Cardiac muscle cell (in vitro differentiated cells and primary cell): ENCODE results near the gene ENDOV. TPM values are rescaled to one million over a fixed set of nuclear protein-coding genes. Genes with fewer than 3 reads are reported as not detected.

Source experiments
- DNase-seq, 2 donors: peaks; one replicate each; pipeline versions ENCODE4 v3.0.0 to v3.0.0-alpha.2; 2010 to 2017; ENCODE audit warnings: low read depth in 1 of 2, low spot score in 1 of 2
- H3K27ac ChIP-seq: fragments of 200-600 bp; sonication (generic); 2 replicates; pipeline ENCODE4 v1.5.1; 2016
- H3K27me3 ChIP-seq: fragments of 200-600 bp; sonication (generic); 2 replicates; pipeline ENCODE4 v1.6.0; 2016; ENCODE audit warnings: control low read depth
- H3K36me3 ChIP-seq: fragments of 200-600 bp; sonication (generic); 2 replicates; pipeline ENCODE4 v1.5.1; 2016; ENCODE audit warnings: control low read depth
- H3K4me1 ChIP-seq: fragments of 200-600 bp; sonication (generic); 2 replicates; pipeline ENCODE4 v1.8.1; 2017; ENCODE audit warnings: low read depth, mild to moderate bottlenecking, mixed run types
- H3K4me3 ChIP-seq: fragments of 200-600 bp; sonication (generic); 2 replicates; pipeline ENCODE4 v1.5.1; 2016; ENCODE audit warnings: mild to moderate bottlenecking
- H3K9me3 ChIP-seq: fragments of 200-600 bp; sonication (generic); 2 replicates; pipeline ENCODE4 v1.5.1; 2017; ENCODE audit warnings: low read depth, mild to moderate bottlenecking, control low read depth
- CTCF ChIP-seq: IDR thresholded peaks from 2 replicates; pipeline ENCODE4 v1.5.1; 2012; ENCODE audit warnings: low read depth, mild to moderate bottlenecking, low read length
- polyA plus RNA-seq: library from polyadenylated mRNA; unstranded; fragments of >200 nt; fragmentation: Nextera tagmentation; extraction: Ambion mirVana; gene quantifications from 2 replicates; pipeline ENCODE4 v1.2.1, GENCODE V29; 2016
- total RNA-seq: library from RNA; depleted of rRNA; stranded (reverse); fragments of >200 nt; gene quantifications from 2 replicates; pipeline ENCODE4 v1.2.3, GENCODE V29; 2016

Gene ENDOV
- total and polyA plus RNA-seq, 2 experiments from 2014 or later = 35.4 to 38.0 TPM

DNA sequence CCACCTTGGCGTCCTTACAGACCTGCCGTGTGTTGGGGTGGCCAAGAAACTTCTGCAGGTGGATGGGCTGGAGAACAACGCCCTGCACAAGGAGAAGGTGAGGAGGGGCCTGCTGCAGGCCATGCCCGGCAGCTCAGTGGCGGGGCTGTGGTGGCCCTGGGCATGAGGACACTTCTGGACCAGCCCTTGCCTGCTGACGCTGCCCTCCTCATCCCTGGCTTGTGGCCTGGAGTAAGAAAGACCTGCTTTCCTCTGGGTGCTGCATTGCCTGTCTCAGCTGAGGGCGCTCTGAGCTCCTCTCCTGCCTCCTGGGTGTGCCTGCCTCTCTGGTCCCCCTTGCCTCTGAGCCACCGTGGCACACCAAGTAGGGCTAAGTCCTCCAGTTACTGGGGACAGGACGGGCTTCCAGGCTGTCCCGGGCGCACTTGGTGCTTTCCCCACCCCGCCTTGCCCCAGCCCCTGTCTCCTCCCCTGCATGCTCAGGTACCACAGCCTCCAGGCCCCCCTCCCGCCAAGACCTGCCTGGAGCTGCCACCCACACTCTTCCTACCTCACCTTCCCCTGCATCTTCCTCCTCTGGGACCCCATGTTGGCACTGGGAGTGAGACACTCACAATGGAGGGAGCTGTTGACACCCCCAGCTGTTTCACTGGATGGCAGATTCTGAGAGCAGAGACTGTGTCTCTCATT lies 8.7 kb downstream of the ENDOV start:
- no peaks in the 10 kb centered on the region for H3K9me3 ChIP-seq
- no peak overlapping the region for H3K27ac ChIP-seq
- H3K36me3 ChIP-seq = no peaks in the 10 kb centered on the region
- no peaks in the 10 kb centered on the region for H3K27me3 ChIP-seq
- no peak overlapping the region for H3K4me3 ChIP-seq
- no peak for DNase-seq
- no peaks in the 10 kb centered on the region for H3K4me1 ChIP-seq
- no peak for TF ChIP-seq CTCF

- H3K36me3 ChIP-seq = no peaks in the 10 kb centered on the region
- no peaks in the 10 kb centered on the region for H3K27me3 ChIP-seq
- DNase-seq = no peak
- H3K4me3 ChIP-seq = no peak overlapping the region
- H3K9me3 ChIP-seq = no peaks in the 10 kb centered on the region
- H3K4me1 ChIP-seq = no peaks in the 10 kb centered on the region
- TF ChIP-seq CTCF = no peak
- H3K27ac ChIP-seq = no peak overlapping the region
Measured at GRCh38 chr17:80424261-80424660, 9.3 kb downstream of the ENDOV start.

- no peaks in the 10 kb centered on the region for H3K4me1 ChIP-seq
- H3K9me3 ChIP-seq = no peaks in the 10 kb centered on the region
- no peaks in the 10 kb centered on the region for H3K27me3 ChIP-seq
- H3K4me3 ChIP-seq = no peak overlapping the region
- H3K27ac ChIP-seq = no peak overlapping the region
- H3K36me3 ChIP-seq = no peaks in the 10 kb centered on the region
- no peak for TF ChIP-seq CTCF
- DNase-seq = no peak
Measured at GRCh38 chr17:80424878-80425765, 10.2 kb downstream of the ENDOV start.

GRCh38 chr17:80425835-80426426 lies 11.0 kb downstream of the ENDOV start:
- Histone ChIP-seq H3K36me3 (no peaks in the 10 kb centered on the region), H3K4me3 (no peak overlapping the region), H3K9me3 (no peaks in the 10 kb centered on the region), H3K27me3 (no peaks in the 10 kb centered on the region), H3K4me1 (no peaks in the 10 kb centered on the region), H3K27ac (no peak overlapping the region)
- DNase-seq = no peak
- no peak for TF ChIP-seq CTCF

DNA sequence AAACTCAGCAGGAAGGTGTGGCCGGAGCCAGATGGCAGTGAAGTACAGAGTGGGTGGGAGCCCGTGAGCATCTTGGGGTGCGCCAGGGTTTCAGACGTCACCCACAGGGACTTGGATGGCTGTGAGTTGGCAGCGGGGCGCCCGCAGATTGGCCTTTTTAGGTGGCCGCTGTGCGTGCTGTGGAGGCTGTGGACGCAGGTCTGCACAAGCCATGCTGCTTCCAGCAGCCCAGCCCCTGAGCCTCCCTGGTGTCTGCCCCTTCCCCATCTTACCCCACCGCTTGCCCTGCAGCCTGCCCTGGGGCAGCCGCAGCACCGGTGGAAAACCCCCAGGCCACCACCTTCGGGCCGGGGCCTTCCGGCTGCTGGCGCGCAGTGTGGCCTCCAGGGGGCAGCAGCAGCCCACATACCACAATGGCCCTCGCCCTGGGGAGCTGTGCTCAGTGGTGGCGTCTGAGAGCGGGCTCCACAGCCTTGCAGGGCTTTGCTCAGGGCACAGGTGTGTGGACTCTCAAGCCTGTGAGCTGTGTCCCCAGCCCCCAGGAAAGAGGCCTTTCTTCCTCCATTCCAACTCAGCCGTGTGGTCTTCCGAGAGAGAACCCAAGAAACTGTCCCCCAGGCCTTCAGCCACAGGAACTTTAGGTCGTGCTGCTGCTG lies 11.8 kb downstream of the ENDOV start:
- peak; percentile 90 for TF ChIP-seq CTCF
- Histone ChIP-seq H3K36me3 (no peaks in the 10 kb centered on the region), H3K27me3 (no peaks in the 10 kb centered on the region), H3K4me1 (no peaks in the 10 kb centered on the region), H3K4me3 (no peak overlapping the region), H3K9me3 (no peaks in the 10 kb centered on the region), H3K27ac (no peak overlapping the region)
- peak; percentile 68 to 85 for DNase-seq
